SK-N-SH treated with all-trans-retinoic acid at 6 μM for 48 hours (cell line): ENCODE data around the gene TP53INP2.

Source experiments
- ATAC-seq: fragments of 200-7000 bp; cut with Tn5 transposase; 3 replicates; pipeline ENCODE4 v1.9.1; 2020; ENCODE audit warnings: mild to moderate bottlenecking, moderate library complexity
- BACH2 ChIP-seq: fragments of 250-450 bp; sonication (Bioruptor Pico); IDR thresholded peaks from 2 replicates; pipeline ENCODE4 v1.9.0; 2021; ENCODE audit warnings: mild to moderate bottlenecking, borderline replicate concordance
- CSDC2 ChIP-seq: fragments of 250-450 bp; sonication (Bioruptor Pico); IDR thresholded peaks from 2 replicates; pipeline ENCODE4 v1.5.0; 2020; ENCODE audit warnings: mild to moderate bottlenecking, moderate library complexity
- ESRRG ChIP-seq: fragments of 250-450 bp; sonication (Bioruptor Pico); IDR thresholded peaks from 2 replicates; pipeline ENCODE4 v1.6.1; 2021; ENCODE audit warnings: mild to moderate bottlenecking
- GLIS3 ChIP-seq: fragments of 250-450 bp; sonication (Bioruptor Pico); IDR thresholded peaks from 2 replicates; pipeline ENCODE4 v1.5.0; 2020; ENCODE audit warnings: mild to moderate bottlenecking, moderate library complexity
- ISL1 ChIP-seq: fragments of 250-450 bp; sonication (Bioruptor Pico); IDR thresholded peaks from 2 replicates; pipeline ENCODE4 v2.1.2; 2022; ENCODE audit warnings: mild to moderate bottlenecking, moderate library complexity
- OSR1 ChIP-seq: fragments of 250-450 bp; sonication (Bioruptor Pico); IDR thresholded peaks from 2 replicates; pipeline ENCODE4 v1.8.0; 2022; ENCODE audit warnings: moderate library complexity, mild to moderate bottlenecking, inconsistent platforms
- PPARA ChIP-seq: fragments of 250-450 bp; sonication (Bioruptor Pico); IDR thresholded peaks from 2 replicates; pipeline ENCODE4 v1.5.0; 2020; ENCODE audit warnings: mild to moderate bottlenecking, borderline replicate concordance
- RARB ChIP-seq: fragments of 250-450 bp; sonication (Bioruptor Pico); IDR thresholded peaks from 2 replicates; pipeline ENCODE4 v1.8.0; 2021; ENCODE audit warnings: mild to moderate bottlenecking, moderate library complexity
- SNAI2 ChIP-seq: fragments of 250-450 bp; sonication (Bioruptor Pico); IDR thresholded peaks from 2 replicates; pipeline ENCODE4 v1.5.0; 2020; ENCODE audit warnings: mild to moderate bottlenecking, moderate library complexity
- TCF4 ChIP-seq: fragments of 250-450 bp; sonication (Bioruptor Pico); IDR thresholded peaks from 2 replicates; pipeline ENCODE4 v1.8.0; 2021; ENCODE audit warnings: mild to moderate bottlenecking, moderate library complexity, borderline replicate concordance
- TOX ChIP-seq: fragments of 250-450 bp; sonication (Bioruptor Pico); IDR thresholded peaks from 2 replicates; pipeline ENCODE4 v1.8.0; 2021; ENCODE audit warnings: mild to moderate bottlenecking, moderate library complexity, borderline replicate concordance
- ZC3H10 ChIP-seq: fragments of 250-450 bp; sonication (Bioruptor Pico); IDR thresholded peaks from 2 replicates; pipeline ENCODE4 v1.5.1; 2021; ENCODE audit warnings: mild to moderate bottlenecking, moderate library complexity
- ZFP3 ChIP-seq: fragments of 250-450 bp; sonication (Bioruptor Pico); IDR thresholded peaks from 2 replicates; pipeline ENCODE4 v1.5.0; 2020; ENCODE audit warnings: mild to moderate bottlenecking, moderate library complexity
- ZFP30 ChIP-seq: fragments of 450-650 bp; formaldehyde crosslinking; IDR thresholded peaks from 2 replicates; pipeline ENCODE4 v1.5.0; 2022; ENCODE audit warnings: mild to moderate bottlenecking, moderate library complexity
- ZNF565 ChIP-seq: fragments of 450-650 bp; formaldehyde crosslinking; conservative IDR thresholded peaks from 2 replicates; pipeline ENCODE4 v1.5.0; 2020; ENCODE audit warnings: low read depth, mild to moderate bottlenecking, moderate library complexity
- ZNF70 ChIP-seq: fragments of 450-650 bp; formaldehyde crosslinking; IDR thresholded peaks from 2 replicates; pipeline ENCODE4 v1.5.0; 2020; ENCODE audit warnings: mild to moderate bottlenecking, moderate library complexity
- ZNF8 ChIP-seq: fragments of 450-650 bp; formaldehyde crosslinking; IDR thresholded peaks from 2 replicates; pipeline ENCODE4 v1.5.0; 2020; ENCODE audit warnings: mild to moderate bottlenecking, moderate library complexity
- TF ChIP-seq, protein P1 (sequence below): fragments of 250-450 bp; sonication (Bioruptor Pico); IDR thresholded peaks from 2 replicates; pipeline ENCODE4 v1.8.0; 2021; ENCODE audit warnings: low read depth, mild to moderate bottlenecking, moderate library complexity, borderline replicate concordance
- TF ChIP-seq, protein P2 (sequence below): fragments of 250-450 bp; sonication (Bioruptor Pico); IDR thresholded peaks from 2 replicates; pipeline ENCODE4 v1.5.1; 2021; ENCODE audit warnings: mild to moderate bottlenecking, moderate library complexity
- TF ChIP-seq, protein P3 (sequence below): fragments of 250-450 bp; sonication (Bioruptor Pico); IDR thresholded peaks from 2 replicates; pipeline ENCODE4 v1.5.0; 2020; ENCODE audit warnings: mild to moderate bottlenecking, moderate library complexity
- TF ChIP-seq, protein P4 (sequence below): fragments of 250-450 bp; sonication (Bioruptor Pico); IDR thresholded peaks from 2 replicates; pipeline ENCODE4 v1.5.1; 2020; ENCODE audit warnings: low read depth, mild to moderate bottlenecking, moderate library complexity
- TF ChIP-seq, protein P5 (sequence below): fragments of 250-450 bp; sonication (Bioruptor Pico); IDR thresholded peaks from 2 replicates; pipeline ENCODE4 v1.8.0; 2020; ENCODE audit warnings: mild to moderate bottlenecking, moderate library complexity, borderline replicate concordance

TP53INP2 gene

DNA sequence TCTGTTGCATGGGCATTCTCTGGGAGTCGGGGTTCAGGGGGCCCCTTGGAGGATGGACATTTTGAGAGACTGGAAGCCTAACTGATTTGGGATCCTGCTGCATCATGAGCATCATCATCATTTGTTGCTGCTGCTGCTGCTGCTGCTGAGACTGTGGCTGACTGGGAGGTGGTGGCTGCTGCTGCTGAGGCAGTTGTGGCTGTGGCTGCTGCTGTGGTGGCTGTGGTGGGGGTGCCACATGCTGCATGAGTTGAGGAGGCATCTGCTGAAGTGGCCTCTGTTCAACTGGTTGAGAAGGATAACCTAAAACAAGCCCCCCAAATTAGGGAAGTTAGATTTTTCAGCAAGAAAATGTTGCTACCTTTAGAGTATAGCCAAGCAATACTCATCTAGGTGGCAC, 38.9 kb downstream of the TP53INP2 start:
- TF ChIP-seq ZNF565 (CRISPR knock-in tag), result no peak
- no peak for TF ChIP-seq ZNF70 (CRISPR knock-in tag)
- no peak for TF ChIP-seq ZC3H10
- TF ChIP-seq, protein P1, sequence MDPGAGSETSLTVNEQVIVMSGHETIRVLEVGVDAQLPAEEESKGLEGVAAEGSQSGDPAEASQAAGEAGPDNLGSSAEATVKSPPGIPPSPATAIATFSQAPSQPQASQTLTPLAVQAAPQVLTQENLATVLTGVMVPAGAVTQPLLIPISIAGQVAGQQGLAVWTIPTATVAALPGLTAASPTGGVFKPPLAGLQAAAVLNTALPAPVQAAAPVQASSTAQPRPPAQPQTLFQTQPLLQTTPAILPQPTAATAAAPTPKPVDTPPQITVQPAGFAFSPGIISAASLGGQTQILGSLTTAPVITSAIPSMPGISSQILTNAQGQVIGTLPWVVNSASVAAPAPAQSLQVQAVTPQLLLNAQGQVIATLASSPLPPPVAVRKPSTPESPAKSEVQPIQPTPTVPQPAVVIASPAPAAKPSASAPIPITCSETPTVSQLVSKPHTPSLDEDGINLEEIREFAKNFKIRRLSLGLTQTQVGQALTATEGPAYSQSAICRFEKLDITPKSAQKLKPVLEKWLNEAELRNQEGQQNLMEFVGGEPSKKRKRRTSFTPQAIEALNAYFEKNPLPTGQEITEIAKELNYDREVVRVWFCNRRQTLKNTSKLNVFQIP (CRISPR knock-in tag), result no peak
- no peak for TF ChIP-seq PPARA (CRISPR knock-in tag)
- TF ChIP-seq ZNF8 (CRISPR knock-in tag), result no peak
- TF ChIP-seq OSR1 (CRISPR knock-in tag), result no peak
- TF ChIP-seq, protein P2, sequence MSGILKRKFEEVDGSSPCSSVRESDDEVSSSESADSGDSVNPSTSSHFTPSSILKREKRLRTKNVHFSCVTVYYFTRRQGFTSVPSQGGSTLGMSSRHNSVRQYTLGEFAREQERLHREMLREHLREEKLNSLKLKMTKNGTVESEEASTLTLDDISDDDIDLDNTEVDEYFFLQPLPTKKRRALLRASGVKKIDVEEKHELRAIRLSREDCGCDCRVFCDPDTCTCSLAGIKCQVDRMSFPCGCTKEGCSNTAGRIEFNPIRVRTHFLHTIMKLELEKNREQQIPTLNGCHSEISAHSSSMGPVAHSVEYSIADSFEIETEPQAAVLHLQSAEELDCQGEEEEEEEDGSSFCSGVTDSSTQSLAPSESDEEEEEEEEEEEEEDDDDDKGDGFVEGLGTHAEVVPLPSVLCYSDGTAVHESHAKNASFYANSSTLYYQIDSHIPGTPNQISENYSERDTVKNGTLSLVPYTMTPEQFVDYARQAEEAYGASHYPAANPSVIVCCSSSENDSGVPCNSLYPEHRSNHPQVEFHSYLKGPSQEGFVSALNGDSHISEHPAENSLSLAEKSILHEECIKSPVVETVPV (CRISPR knock-in tag), result no peak
- no peak for TF ChIP-seq BACH2
- no peak for TF ChIP-seq SNAI2 (CRISPR knock-in tag)
- no peak for TF ChIP-seq ESRRG (CRISPR knock-in tag)
- TF ChIP-seq ZFP3 (CRISPR knock-in tag), result no peak
- no peak for TF ChIP-seq RARB (CRISPR knock-in tag)
- TF ChIP-seq ISL1 (CRISPR knock-in tag), result no peak
- no peak for TF ChIP-seq ZFP30 (CRISPR knock-in tag)
- TF ChIP-seq, protein P3, sequence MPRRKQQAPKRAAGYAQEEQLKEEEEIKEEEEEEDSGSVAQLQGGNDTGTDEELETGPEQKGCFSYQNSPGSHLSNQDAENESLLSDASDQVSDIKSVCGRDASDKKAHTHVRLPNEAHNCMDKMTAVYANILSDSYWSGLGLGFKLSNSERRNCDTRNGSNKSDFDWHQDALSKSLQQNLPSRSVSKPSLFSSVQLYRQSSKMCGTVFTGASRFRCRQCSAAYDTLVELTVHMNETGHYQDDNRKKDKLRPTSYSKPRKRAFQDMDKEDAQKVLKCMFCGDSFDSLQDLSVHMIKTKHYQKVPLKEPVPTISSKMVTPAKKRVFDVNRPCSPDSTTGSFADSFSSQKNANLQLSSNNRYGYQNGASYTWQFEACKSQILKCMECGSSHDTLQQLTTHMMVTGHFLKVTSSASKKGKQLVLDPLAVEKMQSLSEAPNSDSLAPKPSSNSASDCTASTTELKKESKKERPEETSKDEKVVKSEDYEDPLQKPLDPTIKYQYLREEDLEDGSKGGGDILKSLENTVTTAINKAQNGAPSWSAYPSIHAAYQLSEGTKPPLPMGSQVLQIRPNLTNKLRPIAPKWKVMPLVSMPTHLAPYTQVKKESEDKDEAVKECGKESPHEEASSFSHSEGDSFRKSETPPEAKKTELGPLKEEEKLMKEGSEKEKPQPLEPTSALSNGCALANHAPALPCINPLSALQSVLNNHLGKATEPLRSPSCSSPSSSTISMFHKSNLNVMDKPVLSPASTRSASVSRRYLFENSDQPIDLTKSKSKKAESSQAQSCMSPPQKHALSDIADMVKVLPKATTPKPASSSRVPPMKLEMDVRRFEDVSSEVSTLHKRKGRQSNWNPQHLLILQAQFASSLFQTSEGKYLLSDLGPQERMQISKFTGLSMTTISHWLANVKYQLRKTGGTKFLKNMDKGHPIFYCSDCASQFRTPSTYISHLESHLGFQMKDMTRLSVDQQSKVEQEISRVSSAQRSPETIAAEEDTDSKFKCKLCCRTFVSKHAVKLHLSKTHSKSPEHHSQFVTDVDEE, result no peak
- ATAC-seq, result no peak

DNA sequence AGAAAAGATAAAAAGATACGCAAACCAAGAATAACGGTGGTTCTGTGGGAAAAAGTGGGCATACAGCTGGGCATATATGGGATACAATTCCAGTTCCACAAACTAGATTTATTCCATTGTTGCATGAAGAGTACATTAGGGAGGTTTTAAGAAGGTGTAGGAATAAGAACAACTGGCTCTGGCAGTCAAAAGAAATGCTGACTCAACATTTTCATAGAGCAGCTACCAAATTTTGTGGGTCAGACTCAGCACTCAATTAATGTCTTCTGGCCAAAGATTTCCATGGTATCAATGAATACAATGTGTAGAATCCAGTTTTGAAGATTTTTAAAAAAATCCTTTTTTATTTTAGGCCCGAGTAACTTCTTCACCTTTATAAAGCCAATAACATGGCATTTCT, 40.2 kb downstream of the TP53INP2 start:
- TF ChIP-seq ZC3H10, result no peak
- no peak for TF ChIP-seq TOX (CRISPR knock-in tag)
- TF ChIP-seq ZNF70 (CRISPR knock-in tag), result no peak
- TF ChIP-seq ZFP3 (CRISPR knock-in tag), result no peak
- no peak for TF ChIP-seq CSDC2 (CRISPR knock-in tag)
- no peak for TF ChIP-seq ZNF565 (CRISPR knock-in tag)
- TF ChIP-seq, protein P4, sequence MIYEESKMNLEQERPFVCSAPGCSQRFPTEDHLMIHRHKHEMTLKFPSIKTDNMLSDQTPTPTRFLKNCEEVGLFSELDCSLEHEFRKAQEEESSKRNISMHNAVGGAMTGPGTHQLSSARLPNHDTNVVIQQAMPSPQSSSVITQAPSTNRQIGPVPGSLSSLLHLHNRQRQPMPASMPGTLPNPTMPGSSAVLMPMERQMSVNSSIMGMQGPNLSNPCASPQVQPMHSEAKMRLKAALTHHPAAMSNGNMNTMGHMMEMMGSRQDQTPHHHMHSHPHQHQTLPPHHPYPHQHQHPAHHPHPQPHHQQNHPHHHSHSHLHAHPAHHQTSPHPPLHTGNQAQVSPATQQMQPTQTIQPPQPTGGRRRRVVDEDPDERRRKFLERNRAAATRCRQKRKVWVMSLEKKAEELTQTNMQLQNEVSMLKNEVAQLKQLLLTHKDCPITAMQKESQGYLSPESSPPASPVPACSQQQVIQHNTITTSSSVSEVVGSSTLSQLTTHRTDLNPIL, result no peak
- TF ChIP-seq SNAI2 (CRISPR knock-in tag), result no peak
- TF ChIP-seq, protein P5, sequence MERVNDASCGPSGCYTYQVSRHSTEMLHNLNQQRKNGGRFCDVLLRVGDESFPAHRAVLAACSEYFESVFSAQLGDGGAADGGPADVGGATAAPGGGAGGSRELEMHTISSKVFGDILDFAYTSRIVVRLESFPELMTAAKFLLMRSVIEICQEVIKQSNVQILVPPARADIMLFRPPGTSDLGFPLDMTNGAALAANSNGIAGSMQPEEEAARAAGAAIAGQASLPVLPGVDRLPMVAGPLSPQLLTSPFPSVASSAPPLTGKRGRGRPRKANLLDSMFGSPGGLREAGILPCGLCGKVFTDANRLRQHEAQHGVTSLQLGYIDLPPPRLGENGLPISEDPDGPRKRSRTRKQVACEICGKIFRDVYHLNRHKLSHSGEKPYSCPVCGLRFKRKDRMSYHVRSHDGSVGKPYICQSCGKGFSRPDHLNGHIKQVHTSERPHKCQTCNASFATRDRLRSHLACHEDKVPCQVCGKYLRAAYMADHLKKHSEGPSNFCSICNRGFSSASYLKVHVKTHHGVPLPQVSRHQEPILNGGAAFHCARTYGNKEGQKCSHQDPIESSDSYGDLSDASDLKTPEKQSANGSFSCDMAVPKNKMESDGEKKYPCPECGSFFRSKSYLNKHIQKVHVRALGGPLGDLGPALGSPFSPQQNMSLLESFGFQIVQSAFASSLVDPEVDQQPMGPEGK, result no peak
- no peak for TF ChIP-seq ZFP30 (CRISPR knock-in tag)
- TF ChIP-seq PPARA (CRISPR knock-in tag), result no peak
- no peak for TF ChIP-seq RARB (CRISPR knock-in tag)
- TF ChIP-seq OSR1 (CRISPR knock-in tag), result no peak
- no peak for ATAC-seq

DNA sequence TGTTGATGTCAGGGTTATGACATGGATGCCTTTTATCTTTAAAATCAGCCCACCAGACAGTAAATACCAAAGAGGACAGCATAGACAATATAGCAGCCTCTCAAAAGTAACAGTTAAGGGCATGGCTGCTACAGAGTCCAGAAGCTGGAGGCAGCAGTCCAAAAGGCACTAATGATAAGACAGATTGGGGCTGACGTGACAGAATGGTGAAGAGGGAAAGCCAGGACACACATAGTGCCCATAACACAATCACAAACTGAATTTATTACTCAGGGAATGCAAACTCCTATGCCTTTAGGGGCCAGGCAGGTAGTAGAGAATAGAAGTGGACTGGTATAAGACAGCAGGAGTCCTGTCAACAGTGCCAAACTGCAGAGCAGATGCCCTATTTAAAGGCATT, 40.7 kb downstream of the TP53INP2 start:
- no peak for ATAC-seq
- TF ChIP-seq SNAI2 (CRISPR knock-in tag), result no peak
- TF ChIP-seq CSDC2 (CRISPR knock-in tag), result no peak
- TF ChIP-seq, protein P2 (CRISPR knock-in tag), result no peak
- TF ChIP-seq, protein P4, result no peak
- TF ChIP-seq TOX (CRISPR knock-in tag), result no peak
- TF ChIP-seq ZFP30 (CRISPR knock-in tag), result no peak
- no peak for TF ChIP-seq ZFP3 (CRISPR knock-in tag)
- no peak for TF ChIP-seq RARB (CRISPR knock-in tag)
- no peak for TF ChIP-seq TCF4 (CRISPR knock-in tag)
- no peak for TF ChIP-seq GLIS3
- TF ChIP-seq, all 23 proteins: peak for 0
